BE2C (cell line): ENCODE data around the gene TMEM267.

Experiments used
- DNase-seq: peaks from one replicate; pipeline ENCODE4 v3.0.0-alpha.2; 2020
- H3K27me3 ChIP-seq: fragments of 250-450 bp; sonication (Bioruptor Pico); 2 replicates; pipeline ENCODE4 v1.5.1; 2020; ENCODE audit warnings: mild to moderate bottlenecking
- H3K36me3 ChIP-seq: fragments of 250-450 bp; sonication (Bioruptor Pico); 2 replicates; pipeline ENCODE4 v1.5.1; 2020; ENCODE audit warnings: mild to moderate bottlenecking
- H3K4me1 ChIP-seq: fragments of 250-450 bp; sonication (Bioruptor Pico); 2 replicates; pipeline ENCODE4 v1.5.1; 2020
- H3K4me3 ChIP-seq: 2 replicates; pipeline ENCODE4 v1.5.1; 2011; ENCODE audit warnings: low read depth, low read length
- H3K9me3 ChIP-seq: fragments of 250-450 bp; sonication (Bioruptor Pico); 2 replicates; pipeline ENCODE4 v1.5.1; 2020
- TF ChIP-seq, protein P1 (sequence below): IDR thresholded peaks from 2 replicates; pipeline ENCODE4 v1.5.1; 2012; ENCODE audit warnings: mild to moderate bottlenecking, low read depth, low read length

Gene TMEM267

DNA sequence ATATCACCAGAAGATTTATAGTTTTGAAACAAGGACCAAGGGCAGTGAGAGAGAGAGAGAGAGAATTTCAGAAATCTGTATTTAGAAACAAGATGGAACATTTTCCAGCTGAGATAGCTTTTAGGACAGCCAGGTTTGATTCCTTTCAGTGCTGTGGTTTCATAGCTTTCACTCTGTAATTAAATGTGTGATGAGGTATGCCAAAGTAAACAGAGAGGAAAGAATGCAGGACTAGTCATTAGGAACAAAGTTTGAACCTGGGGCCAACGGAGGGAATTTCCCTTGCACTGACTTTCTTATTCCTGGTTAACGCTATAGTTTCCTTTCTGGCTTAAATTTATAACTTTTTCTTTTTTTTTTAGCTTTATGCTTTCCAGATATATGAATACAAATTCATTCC lies 61.5 kb downstream of the TMEM267 start:
- TF ChIP-seq, protein P1, sequence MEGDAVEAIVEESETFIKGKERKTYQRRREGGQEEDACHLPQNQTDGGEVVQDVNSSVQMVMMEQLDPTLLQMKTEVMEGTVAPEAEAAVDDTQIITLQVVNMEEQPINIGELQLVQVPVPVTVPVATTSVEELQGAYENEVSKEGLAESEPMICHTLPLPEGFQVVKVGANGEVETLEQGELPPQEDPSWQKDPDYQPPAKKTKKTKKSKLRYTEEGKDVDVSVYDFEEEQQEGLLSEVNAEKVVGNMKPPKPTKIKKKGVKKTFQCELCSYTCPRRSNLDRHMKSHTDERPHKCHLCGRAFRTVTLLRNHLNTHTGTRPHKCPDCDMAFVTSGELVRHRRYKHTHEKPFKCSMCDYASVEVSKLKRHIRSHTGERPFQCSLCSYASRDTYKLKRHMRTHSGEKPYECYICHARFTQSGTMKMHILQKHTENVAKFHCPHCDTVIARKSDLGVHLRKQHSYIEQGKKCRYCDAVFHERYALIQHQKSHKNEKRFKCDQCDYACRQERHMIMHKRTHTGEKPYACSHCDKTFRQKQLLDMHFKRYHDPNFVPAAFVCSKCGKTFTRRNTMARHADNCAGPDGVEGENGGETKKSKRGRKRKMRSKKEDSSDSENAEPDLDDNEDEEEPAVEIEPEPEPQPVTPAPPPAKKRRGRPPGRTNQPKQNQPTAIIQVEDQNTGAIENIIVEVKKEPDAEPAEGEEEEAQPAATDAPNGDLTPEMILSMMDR: no peak
- Histone ChIP-seq H3K4me1 (no peaks in the 10 kb centered on the region), H3K27me3 (no peaks in the 10 kb centered on the region), H3K9me3 (no peaks in the 10 kb centered on the region), H3K4me3 (no peak overlapping the region), H3K36me3 (no peaks in the 10 kb centered on the region)
- DNase-seq: no peak

DNA sequence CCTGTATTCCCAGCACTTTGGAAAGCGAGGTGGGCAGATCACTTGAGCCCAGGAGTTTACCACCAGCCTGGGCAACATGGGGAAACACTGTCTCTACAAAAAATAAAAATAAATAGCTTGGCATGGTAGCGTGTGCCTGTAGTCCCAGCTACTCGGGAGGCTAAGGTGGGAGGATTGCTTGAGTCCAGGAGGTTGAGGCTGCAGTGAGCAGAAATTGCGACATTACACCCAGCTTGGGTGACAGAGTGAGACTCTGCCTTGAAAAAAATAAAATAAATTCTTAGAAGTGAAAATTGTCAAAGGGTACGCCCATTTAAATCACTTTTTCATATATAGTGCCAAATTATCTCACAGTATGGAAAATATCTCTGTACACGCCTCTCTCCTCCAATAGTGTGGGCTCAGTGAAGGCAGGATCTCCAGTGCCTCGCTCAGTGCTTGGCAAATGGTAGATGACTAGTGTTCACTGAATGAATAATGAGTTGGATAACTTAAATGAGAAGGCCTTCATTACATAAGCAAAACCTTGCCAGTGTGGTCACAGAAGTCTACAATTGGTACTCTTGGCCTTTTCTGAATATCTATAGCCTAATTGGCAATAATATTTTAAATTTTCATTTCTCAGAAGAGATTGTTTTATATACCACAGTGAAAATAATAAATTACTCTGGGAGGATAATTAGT lies 62.1 kb downstream of the TMEM267 start:
- no peaks in the 10 kb centered on the region for H3K9me3 ChIP-seq
- H3K27me3 ChIP-seq: no peaks in the 10 kb centered on the region
- TF ChIP-seq, protein P1: no peak
- no peaks in the 10 kb centered on the region for H3K36me3 ChIP-seq
- no peak for DNase-seq
- H3K4me3 ChIP-seq: no peak overlapping the region
- no peaks in the 10 kb centered on the region for H3K4me1 ChIP-seq

DNA sequence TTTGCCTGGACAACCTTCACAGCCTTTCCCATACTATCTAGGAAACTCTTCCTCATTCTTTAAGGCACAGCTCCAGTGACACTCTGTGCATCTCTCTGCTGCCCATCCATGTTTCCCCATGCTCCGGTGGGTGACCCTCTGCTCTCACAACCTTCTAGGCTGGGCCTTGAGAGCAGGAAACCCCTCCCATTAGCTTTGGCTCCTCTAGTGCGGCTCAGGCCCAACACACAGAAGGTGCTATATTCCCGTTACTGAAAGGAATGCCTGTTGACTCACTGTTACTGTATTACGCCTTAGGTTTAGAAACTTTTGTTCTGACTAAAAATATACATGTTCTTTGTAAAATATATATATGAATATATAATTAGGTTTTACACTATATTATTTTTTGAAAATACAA lies 63.4 kb downstream of the TMEM267 start:
- Histone ChIP-seq H3K36me3 (no peaks in the 10 kb centered on the region), H3K4me3 (no peak overlapping the region), H3K9me3 (no peaks in the 10 kb centered on the region), H3K4me1 (no peaks in the 10 kb centered on the region), H3K27me3 (no peaks in the 10 kb centered on the region)
- TF ChIP-seq, protein P1: no peak
- no peak for DNase-seq

- TF ChIP-seq, protein P1: no peak
- Histone ChIP-seq H3K4me1 (no peaks in the 10 kb centered on the region), H3K9me3 (no peaks in the 10 kb centered on the region), H3K4me3 (no peak overlapping the region), H3K36me3 (no peaks in the 10 kb centered on the region), H3K27me3 (no peaks in the 10 kb centered on the region)
- no peak for DNase-seq
These were observed 65.1 kb downstream of the TMEM267 start for GRCh38 chr5:43418561-43418960.

DNA sequence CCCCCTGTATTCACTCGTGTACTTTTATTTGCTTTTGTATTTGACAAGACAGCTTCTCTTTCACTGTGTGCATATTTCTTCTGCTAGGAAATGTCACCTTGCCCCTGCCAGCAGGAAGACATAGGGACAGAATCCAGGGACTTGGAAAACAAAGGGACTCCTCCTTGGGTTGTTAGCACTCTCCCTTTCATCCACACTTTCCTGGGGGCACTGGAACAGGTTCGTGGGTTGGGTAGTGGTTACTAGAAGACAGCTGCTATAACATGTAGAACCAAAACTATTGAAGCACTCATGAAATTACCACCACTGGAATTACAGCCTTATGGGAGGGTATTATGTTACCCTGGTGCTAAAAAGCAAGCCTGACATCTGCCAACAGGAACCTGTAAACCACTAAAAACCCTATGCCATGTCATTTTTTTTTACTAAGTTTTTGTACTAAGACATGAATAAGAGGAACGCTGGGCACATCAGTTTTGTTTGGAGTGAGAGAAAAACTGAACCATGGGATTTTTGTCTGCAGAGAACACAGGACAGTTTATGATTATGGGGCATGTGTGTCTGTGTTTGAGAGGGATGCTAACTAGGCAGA lies 66.8 kb downstream of the TMEM267 start:
- Histone ChIP-seq H3K27me3 (no peaks in the 10 kb centered on the region), H3K4me3 (no peak overlapping the region), H3K4me1 (no peaks in the 10 kb centered on the region), H3K36me3 (no peaks in the 10 kb centered on the region), H3K9me3 (no peaks in the 10 kb centered on the region)
- no peak for DNase-seq
- TF ChIP-seq, protein P1: no peak
